ENCODE data around the gene VPS13C.

DNA sequence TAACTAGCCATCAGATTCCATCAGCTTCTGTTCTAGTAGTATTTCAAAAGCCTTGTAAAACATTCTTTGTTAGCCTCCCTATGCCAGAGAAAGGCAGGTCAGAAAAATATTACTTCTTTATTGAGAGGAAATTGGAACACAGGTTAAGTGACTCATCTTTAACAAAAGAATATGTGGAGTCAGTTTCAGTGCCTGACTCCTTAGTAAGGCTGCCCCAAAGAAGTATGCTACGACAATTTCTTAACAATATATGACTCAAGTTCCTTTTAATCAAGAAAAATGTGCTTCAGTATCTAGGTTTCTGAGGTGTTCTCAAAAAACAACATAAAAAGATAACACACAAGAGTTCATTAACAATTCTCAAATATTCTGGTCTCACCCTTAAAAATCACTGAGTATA lies 139.2 kb downstream of the VPS13C start:
- TF ChIP-seq CTCF (IDR thresholded peaks at IDR 0.05 in 2 of 3, conservative IDR thresholded peaks at IDR 0.05 in 1 of 3; ENCODE audit: borderline replicate concordance in 1 of 3, insufficient read depth in 1 of 3, low read depth in 2 of 3, low read length in 2 of 3) (no peak), CEBPB (IDR thresholded peaks at IDR 0.05; ENCODE audit: low read depth) (no peak), POLR2A (IDR thresholded peaks at IDR 0.05; ENCODE audit: borderline replicate concordance, extremely low read depth, insufficient read depth, insufficient read length) (no peak), EZH2 (IDR thresholded peaks at IDR 0.05) (no peak), REST (IDR thresholded peaks at IDR 0.05; ENCODE audit: low read depth) (no peak), CBX3 (IDR thresholded peaks at IDR 0.05; ENCODE audit: low read depth) (no peak), TCF7L2 (IDR thresholded peaks at IDR 0.05; ENCODE audit: borderline replicate concordance, extremely low read depth, insufficient read depth, insufficient read length) (no peak), SP1 (IDR thresholded peaks at IDR 0.05; ENCODE audit: low read depth) (no peak), ZNF274 (IDR thresholded peaks at IDR 0.05; ENCODE audit: low read depth, low read length) (no peak), EZH2phosphoT487 (IDR thresholded peaks at IDR 0.05; ENCODE audit: borderline replicate concordance) (no peak), RAD21 (IDR thresholded peaks at IDR 0.05; ENCODE audit: low read depth) (no peak)
